Fibroblast of the aortic adventitia (primary cell): ENCODE measurements around the gene DCLRE1B. TPM values are rescaled to one million over a fixed set of nuclear protein-coding genes. Genes with fewer than 3 reads are reported as not detected.
"Not testable (repeated sequence)": the region's sequence is repeated elsewhere in the genome, so short reads cannot be mapped to it uniquely, and the experiment has no call there.

Experiments
- DNase-seq: peaks from one replicate; pipeline ENCODE4 v3.0.0-alpha.2; 2010; ENCODE audit warnings: low read depth
- H3K4me3 ChIP-seq: 2 replicates; pipeline ENCODE4 v1.5.1; 2011; ENCODE audit warnings: low read depth, mild to moderate bottlenecking, control low read depth, low read length, moderate library complexity
- CTCF ChIP-seq: IDR thresholded peaks from 2 replicates; pipeline ENCODE4 v1.5.1; 2011; ENCODE audit warnings: mild to moderate bottlenecking, low read length, control low read depth, inconsistent platforms; ENCODE audit not compliant: insufficient read depth
- total RNA-seq: library from RNA; depleted of rRNA; stranded (reverse); fragments of >200 nt; gene quantifications from 2 replicates; pipeline ENCODE4 v1.2.3, GENCODE V29; 2012; ENCODE audit warnings: low replicate concordance

Gene DCLRE1B
- total RNA-seq, 1 donor = 14.1 TPM

- DNase-seq = no peak
- no peak overlapping the region for H3K4me3 ChIP-seq
- TF ChIP-seq CTCF = no peak
These were observed 41.7 kb downstream of the DCLRE1B start for GRCh38 chr1:113946678-113947387.

- no peak for TF ChIP-seq CTCF
- H3K4me3 ChIP-seq = no peak overlapping the region
- DNase-seq = peak; percentile 23
These were observed 42.4 kb downstream of the DCLRE1B start for GRCh38 chr1:113947388-113948107.

DNA sequence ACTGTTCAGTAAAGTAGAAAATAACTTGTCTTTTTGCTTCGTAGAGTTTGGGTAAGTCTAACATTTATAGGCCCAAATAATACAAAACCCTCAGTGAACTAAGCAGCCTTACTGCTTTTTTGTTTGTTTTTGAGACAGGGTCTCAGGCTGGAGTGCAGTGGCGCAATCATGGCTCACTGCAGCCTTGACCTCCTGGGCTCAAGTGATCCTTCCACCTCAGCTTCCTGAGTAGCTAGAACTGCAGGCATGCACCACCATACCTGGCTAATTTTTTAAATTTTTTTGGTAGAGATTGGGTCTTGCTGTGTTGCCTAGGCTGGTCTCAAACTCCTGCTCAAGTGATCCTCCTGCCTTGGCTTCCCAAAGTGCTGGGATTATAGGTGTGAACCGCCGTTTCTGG is 43.0 kb downstream of the DCLRE1B start:
- DNase-seq, H3K4me3 ChIP-seq: not testable (repeated sequence)

DNA sequence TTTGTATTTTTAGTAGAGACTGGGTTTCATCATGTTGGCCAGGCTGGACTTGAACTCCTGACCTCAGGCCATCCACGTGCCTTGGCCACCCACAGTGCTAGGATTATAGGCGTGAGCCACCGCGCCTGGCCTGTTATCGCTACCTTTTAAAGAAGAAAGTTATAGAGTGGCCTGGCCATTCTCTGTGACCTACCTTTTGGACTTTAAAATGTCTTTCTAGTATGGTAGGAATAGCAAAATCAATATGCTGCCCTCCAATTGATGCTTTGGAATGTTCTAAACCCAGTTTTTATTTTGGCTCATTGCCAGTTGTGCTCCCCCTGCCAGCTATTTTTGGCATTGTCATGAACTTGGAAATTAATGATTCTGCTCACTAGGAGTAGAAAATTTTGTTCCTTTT is 43.9 kb downstream of the DCLRE1B start:
- DNase-seq = peak; percentile 44
- H3K4me3 ChIP-seq = no peak overlapping the region
- TF ChIP-seq CTCF = peak; percentile 46

- no peak for DNase-seq
- H3K4me3 ChIP-seq = no peak overlapping the region
- TF ChIP-seq CTCF = no peak
These were observed 45.8 kb downstream of the DCLRE1B start for GRCh38 chr1:113950908-113951307.

- H3K4me3 ChIP-seq = no peak overlapping the region
- TF ChIP-seq CTCF = no peak
- no peak for DNase-seq
These were observed 46.6 kb downstream of the DCLRE1B start for GRCh38 chr1:113951719-113952118.

- TF ChIP-seq CTCF = no peak
- no peak for DNase-seq
- no peak overlapping the region for H3K4me3 ChIP-seq
These were observed 52.9 kb downstream of the DCLRE1B start for GRCh38 chr1:113957984-113958383.
